ENCODE results near the gene ADGRD1.

Gene ADGRD1

DNA sequence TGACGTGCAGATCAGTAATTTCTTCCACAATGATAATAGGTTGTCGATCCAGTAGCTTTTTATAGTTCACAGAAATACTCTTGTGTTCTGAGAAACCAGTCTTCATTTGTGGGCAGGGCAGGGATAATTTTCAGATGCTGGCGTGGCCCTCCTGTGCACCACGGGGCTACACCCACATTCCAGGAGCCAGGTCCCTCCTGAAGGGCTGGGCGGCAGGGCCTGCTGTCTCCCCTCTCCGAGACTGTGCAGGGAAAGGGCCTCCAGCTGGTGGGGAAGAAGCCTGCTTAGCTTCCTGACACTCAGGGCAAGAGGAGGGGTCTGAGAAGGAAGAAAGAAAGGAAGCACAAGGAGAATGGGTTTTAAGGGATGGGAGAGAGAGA is 94.9 kb downstream of the ADGRD1 start:
- DNase-seq (ENCODE audit: low read depth) = no peak
- no peak overlapping the region for H3K4me3 ChIP-seq (replicated peaks; ENCODE audit: low read depth, low read length)
- no peak for TF ChIP-seq CTCF (IDR thresholded peaks at IDR 0.05; ENCODE audit: low read length, missing control alignments)

- no peak for DNase-seq (ENCODE audit: low read depth)
Observed at GRCh38 chr12:131049002-131049401, 95.3 kb downstream of the ADGRD1 start.

GRCh38 chr12:131049549-131050339 is 96.0 kb downstream of the ADGRD1 start:
- TF ChIP-seq CTCF (IDR thresholded peaks at IDR 0.05; ENCODE audit: low read length, missing control alignments) = no peak
- DNase-seq (ENCODE audit: low read depth) = no peak
- H3K4me3 ChIP-seq (replicated peaks; ENCODE audit: low read depth, low read length) = no peak overlapping the region

More at GRCh38 chr12:131049002-131049401, 95.3 kb downstream of the ADGRD1 start:
- TF ChIP-seq CTCF (IDR thresholded peaks at IDR 0.05; ENCODE audit: low read length, missing control alignments) = no peak
- no peak overlapping the region for H3K4me3 ChIP-seq (replicated peaks; ENCODE audit: low read depth, low read length)

DNA sequence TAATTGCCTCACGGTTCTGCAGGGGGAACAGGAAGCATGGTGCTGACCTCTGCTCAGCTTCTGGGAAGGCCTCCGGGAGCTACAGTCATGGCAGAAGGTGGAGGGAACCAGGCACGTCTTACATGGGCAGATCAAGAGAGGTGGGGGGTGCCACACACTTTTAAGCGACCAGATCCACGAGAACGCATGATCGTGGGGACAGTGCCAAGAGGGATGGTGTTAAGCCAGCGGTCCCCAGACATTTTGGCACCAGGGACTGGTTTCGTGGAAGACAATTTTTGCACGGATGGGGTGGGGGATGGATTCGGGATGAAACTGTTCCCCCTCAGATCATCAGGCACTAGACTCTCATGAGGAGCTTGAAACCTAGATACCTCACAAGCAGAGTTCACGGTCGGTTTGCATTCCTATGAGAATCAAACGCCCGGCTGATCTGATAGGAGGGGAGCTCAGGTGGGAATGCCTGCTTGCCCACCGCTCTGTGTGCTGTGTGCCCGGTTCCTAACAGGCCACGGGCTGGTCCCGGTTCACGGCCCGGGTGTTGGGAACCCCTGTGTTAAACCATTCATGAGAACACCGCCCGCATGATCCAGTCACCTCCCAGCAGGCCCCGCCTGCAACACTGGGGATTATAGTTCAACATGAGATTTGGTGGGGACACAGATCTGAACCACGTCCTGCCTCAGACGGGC is 96.9 kb downstream of the ADGRD1 start:
- H3K4me3 ChIP-seq (replicated peaks; ENCODE audit: low read depth, low read length) = no peak overlapping the region
- TF ChIP-seq CTCF (IDR thresholded peaks at IDR 0.05; ENCODE audit: low read length, missing control alignments) = no peak
- DNase-seq (ENCODE audit: low read depth) = no peak

DNA sequence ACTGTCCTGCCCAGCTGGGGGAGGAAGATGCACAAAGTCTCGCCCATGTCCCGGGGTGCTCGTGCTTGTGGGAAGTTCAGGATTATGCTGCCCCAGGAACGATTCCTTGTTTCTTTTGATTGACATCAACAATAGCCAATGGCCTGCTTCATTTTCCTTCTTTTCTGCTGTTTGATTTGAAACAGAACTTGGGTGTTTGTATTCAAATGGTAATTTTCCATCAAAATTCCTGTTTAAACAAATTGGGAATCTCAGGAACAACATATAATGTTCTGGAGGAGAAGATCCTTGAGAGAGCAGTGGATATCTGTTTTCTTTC is 97.4 kb downstream of the ADGRD1 start:
- no peak for DNase-seq (ENCODE audit: low read depth)
- H3K4me3 ChIP-seq (replicated peaks; ENCODE audit: low read depth, low read length) = no peak overlapping the region
- no peak for TF ChIP-seq CTCF (IDR thresholded peaks at IDR 0.05; ENCODE audit: low read length, missing control alignments)

- DNase-seq (ENCODE audit: low read depth) = no peak
- TF ChIP-seq CTCF (IDR thresholded peaks at IDR 0.05; ENCODE audit: low read length, missing control alignments) = no peak
Observed at GRCh38 chr12:131052063-131052781, 98.5 kb downstream of the ADGRD1 start.

More at GRCh38 chr12:131052063-131052781, 98.5 kb downstream of the ADGRD1 start:
- H3K4me3 ChIP-seq (replicated peaks; ENCODE audit: low read depth, low read length) = no peak overlapping the region

Data from fibroblast of pulmonary artery (primary cell).